Fibroblast of lung (primary cell): Measurements from ENCODE around the gene TAX1BP1. TPM values are rescaled to one million over a fixed set of nuclear protein-coding genes. Genes with fewer than 3 reads are reported as not detected.

Experiments used
- DNase-seq, 2 donors: peaks; one replicate each; pipeline versions ENCODE4 v3.0.0 to v3.0.0-alpha.2; 2010; ENCODE audit warnings: low read depth in 2 of 2
- H2AFZ ChIP-seq: 2 replicates; pipeline ENCODE4 v1.5.1; 2012; ENCODE audit warnings: low read length, control low read depth, inconsistent platforms
- H3K27ac ChIP-seq: 2 replicates; pipeline ENCODE4 v1.5.1; 2011; ENCODE audit warnings: low read length, control low read depth; ENCODE audit not compliant: insufficient read depth
- H3K27me3 ChIP-seq: 2 replicates; pipeline ENCODE4 v1.5.1; 2011; ENCODE audit warnings: mild to moderate bottlenecking, low read length; ENCODE audit not compliant: control insufficient read depth, insufficient read depth
- H3K36me3 ChIP-seq: 2 replicates; pipeline ENCODE4 v1.5.1; 2011; ENCODE audit warnings: low read length; ENCODE audit not compliant: control insufficient read depth, insufficient read depth
- H3K4me1 ChIP-seq: 2 replicates; pipeline ENCODE4 v1.5.1; 2011; ENCODE audit warnings: low read length; ENCODE audit not compliant: control insufficient read depth, insufficient read depth; ENCODE audit errors: extremely low read depth
- H3K4me2 ChIP-seq: 2 replicates; pipeline ENCODE4 v1.5.1; 2011; ENCODE audit warnings: low read length, control low read depth; ENCODE audit not compliant: insufficient read depth; ENCODE audit errors: extremely low read depth
- H3K4me3 ChIP-seq, 4 experiments: fragments of 200-600 bp in 1 of 4; sonication (generic) in 1 of 4; replicated peaks in 1 of 4; 2 replicates each; pipeline ENCODE4 v1.5.1; 2011 to 2016; ENCODE audit warnings: low read length in 4 of 4, low read depth in 3 of 4, mild to moderate bottlenecking in 3 of 4, control low read depth in 2 of 4, inconsistent platforms in 1 of 4, mixed read lengths in 1 of 4; ENCODE audit not compliant: insufficient read depth in 1 of 4; ENCODE audit errors: control extremely low read depth in 1 of 4
- H3K79me2 ChIP-seq: 2 replicates; pipeline ENCODE4 v1.5.1; 2012; ENCODE audit warnings: mild to moderate bottlenecking, low read length, inconsistent platforms; ENCODE audit not compliant: control insufficient read depth, insufficient read depth
- H3K9ac ChIP-seq: 2 replicates; pipeline ENCODE4 v1.5.1; 2011; ENCODE audit warnings: mild to moderate bottlenecking, low read length, control low read depth; ENCODE audit not compliant: insufficient read depth
- H3K9me3 ChIP-seq: 2 replicates; pipeline ENCODE4 v1.5.1; 2012; ENCODE audit warnings: low read depth, low read length; ENCODE audit not compliant: control insufficient read depth, insufficient read depth
- H4K20me1 ChIP-seq: 2 replicates; pipeline ENCODE4 v1.5.1; 2011; ENCODE audit warnings: low read length; ENCODE audit not compliant: control insufficient read depth, insufficient read depth; ENCODE audit errors: extremely low read depth
- EZH2 ChIP-seq: IDR thresholded peaks from 2 replicates; pipeline ENCODE4 v1.5.1; 2012; ENCODE audit warnings: low read length, control low read depth, mild to moderate bottlenecking; ENCODE audit errors: missing control alignments
- polyA plus RNA-seq, 2 donors: library from polyadenylated mRNA; depleted of rRNA in 1 of 2; stranded (reverse) in 1 of 2; unstranded in 1 of 2; fragments of >200 nt; gene quantifications; 2 replicates each; pipeline ENCODE4 v1.2.1, GENCODE V29; 2011 to 2012; ENCODE audit warnings: missing spikeins in 1 of 2
- total RNA-seq: library from RNA; depleted of rRNA; stranded (reverse); fragments of >200 nt; gene quantifications from 2 replicates; pipeline ENCODE4 v1.2.1, GENCODE V29; 2014
- TF ChIP-seq, protein P1 (sequence below), 2 donors: IDR thresholded peaks in 1 of 2; conservative IDR thresholded peaks in 1 of 2; 1 replicate in 1 of 2; 2 replicates in 1 of 2; pipeline ENCODE4 v1.5.1; 2011 to 2012; ENCODE audit warnings: low read length in 2 of 2, control low read depth in 1 of 2, inconsistent platforms in 1 of 2, low read depth in 1 of 2, mild to moderate bottlenecking in 1 of 2

Gene TAX1BP1
- total and polyA plus RNA-seq, 2 donors (not counting 1 experiment from before 2014, with no cell fraction given): 98.6 to 111 TPM

DNA sequence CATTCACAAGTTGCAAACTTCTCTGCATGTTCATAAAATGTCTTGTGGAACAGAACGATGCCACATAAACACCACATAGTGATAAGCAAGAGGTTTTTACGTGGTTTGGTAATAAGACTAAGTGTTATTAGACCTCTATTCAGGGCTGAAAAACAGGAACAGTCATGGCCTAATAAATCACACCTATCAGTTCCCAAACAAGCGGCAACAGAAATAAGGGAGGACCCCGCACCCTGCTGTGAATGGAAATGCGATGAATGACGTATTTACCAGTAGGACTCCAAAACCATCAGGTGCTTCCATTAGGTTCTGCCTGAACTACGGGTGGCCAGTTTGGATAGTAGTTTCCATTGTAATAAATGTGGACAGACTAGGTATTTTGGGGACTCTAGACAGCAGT is 129.1 kb downstream of the TAX1BP1 start:
- H3K27me3 ChIP-seq: no peaks in the 10 kb centered on the region
- no peaks in the 10 kb centered on the region for H4K20me1 ChIP-seq
- DNase-seq: no peak
- H3K4me2 ChIP-seq: no peak overlapping the region
- H3K9me3 ChIP-seq: no peaks in the 10 kb centered on the region
- H3K27ac ChIP-seq: no peak overlapping the region
- no peaks in the 10 kb centered on the region for H3K79me2 ChIP-seq
- H3K4me1 ChIP-seq: peaks cover 2% of the 10 kb centered on the region
- no peak overlapping the region for H2AFZ ChIP-seq
- no peak overlapping the region for H3K4me3 ChIP-seq
- no peaks in the 10 kb centered on the region for H3K36me3 ChIP-seq
- H3K9ac ChIP-seq: no peak overlapping the region
- TF ChIP-seq, protein P1, sequence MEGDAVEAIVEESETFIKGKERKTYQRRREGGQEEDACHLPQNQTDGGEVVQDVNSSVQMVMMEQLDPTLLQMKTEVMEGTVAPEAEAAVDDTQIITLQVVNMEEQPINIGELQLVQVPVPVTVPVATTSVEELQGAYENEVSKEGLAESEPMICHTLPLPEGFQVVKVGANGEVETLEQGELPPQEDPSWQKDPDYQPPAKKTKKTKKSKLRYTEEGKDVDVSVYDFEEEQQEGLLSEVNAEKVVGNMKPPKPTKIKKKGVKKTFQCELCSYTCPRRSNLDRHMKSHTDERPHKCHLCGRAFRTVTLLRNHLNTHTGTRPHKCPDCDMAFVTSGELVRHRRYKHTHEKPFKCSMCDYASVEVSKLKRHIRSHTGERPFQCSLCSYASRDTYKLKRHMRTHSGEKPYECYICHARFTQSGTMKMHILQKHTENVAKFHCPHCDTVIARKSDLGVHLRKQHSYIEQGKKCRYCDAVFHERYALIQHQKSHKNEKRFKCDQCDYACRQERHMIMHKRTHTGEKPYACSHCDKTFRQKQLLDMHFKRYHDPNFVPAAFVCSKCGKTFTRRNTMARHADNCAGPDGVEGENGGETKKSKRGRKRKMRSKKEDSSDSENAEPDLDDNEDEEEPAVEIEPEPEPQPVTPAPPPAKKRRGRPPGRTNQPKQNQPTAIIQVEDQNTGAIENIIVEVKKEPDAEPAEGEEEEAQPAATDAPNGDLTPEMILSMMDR (conservative IDR thresholded peaks at IDR 0.05 in 1 of 2, IDR thresholded peaks at IDR 0.05 in 1 of 2; ENCODE audit: low read depth in 1 of 2, low read length in 2 of 2): no peak
- TF ChIP-seq EZH2: no peak

DNA sequence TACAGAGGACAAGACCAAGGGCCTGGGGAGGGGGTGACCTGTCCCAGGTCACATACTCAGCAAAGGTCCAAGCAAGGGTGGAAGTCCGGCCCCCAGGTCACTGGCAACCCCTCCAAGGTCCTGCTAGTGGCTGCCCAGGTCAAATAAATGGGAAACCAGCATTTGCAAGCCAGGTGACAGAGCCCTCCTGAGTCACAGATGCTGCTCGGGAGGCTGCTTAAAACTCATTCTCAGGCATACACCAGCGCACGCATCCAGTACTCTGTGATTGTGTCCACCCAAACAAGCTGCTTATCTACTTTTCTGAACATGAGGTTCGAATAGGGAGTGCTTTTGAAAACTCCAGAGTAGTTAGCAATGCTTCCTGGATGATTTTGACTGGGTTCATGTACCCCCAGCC is 130.6 kb downstream of the TAX1BP1 start:
- no peaks in the 10 kb centered on the region for H4K20me1 ChIP-seq
- peaks cover 5% of the 10 kb centered on the region for H3K4me1 ChIP-seq
- H2AFZ ChIP-seq: no peak overlapping the region
- no peak for TF ChIP-seq EZH2
- TF ChIP-seq, protein P1 (conservative IDR thresholded peaks at IDR 0.05 in 1 of 2, IDR thresholded peaks at IDR 0.05 in 1 of 2; ENCODE audit: low read depth in 1 of 2, low read length in 2 of 2): no peak
- no peaks in the 10 kb centered on the region for H3K36me3 ChIP-seq
- no peak overlapping the region for H3K27ac ChIP-seq
- H3K9me3 ChIP-seq: no peaks in the 10 kb centered on the region
- no peaks in the 10 kb centered on the region for H3K27me3 ChIP-seq
- H3K4me2 ChIP-seq: no peak overlapping the region
- no peak overlapping the region for H3K4me3 ChIP-seq
- H3K9ac ChIP-seq: no peak overlapping the region
- no peak for DNase-seq
- no peaks in the 10 kb centered on the region for H3K79me2 ChIP-seq

DNA sequence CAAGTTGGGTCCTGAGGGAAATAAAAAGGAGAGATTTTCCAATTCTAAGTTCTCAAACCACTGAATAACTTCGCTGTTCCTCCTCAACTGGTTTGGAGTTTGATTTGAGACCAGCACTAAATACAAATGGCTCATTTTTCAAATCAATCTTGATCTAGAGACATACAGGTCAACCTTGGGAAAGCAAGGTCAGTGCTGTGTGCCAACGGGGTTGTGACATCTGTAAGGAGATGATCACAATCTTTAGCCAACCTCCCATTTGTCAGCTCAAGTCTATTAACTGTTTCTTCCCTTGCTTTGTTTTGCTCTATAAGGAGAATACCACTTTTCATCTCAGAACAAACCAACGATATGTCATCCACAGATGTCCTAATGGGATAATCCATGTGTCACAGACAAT is 131.1 kb downstream of the TAX1BP1 start:
- H4K20me1 ChIP-seq: no peaks in the 10 kb centered on the region
- H3K4me3 ChIP-seq: no peak overlapping the region
- no peak for TF ChIP-seq EZH2
- H3K9me3 ChIP-seq: no peaks in the 10 kb centered on the region
- no peaks in the 10 kb centered on the region for H3K79me2 ChIP-seq
- no peak overlapping the region for H3K4me2 ChIP-seq
- no peak overlapping the region for H2AFZ ChIP-seq
- peaks cover 5% of the 10 kb centered on the region for H3K4me1 ChIP-seq
- H3K36me3 ChIP-seq: no peaks in the 10 kb centered on the region
- no peak overlapping the region for H3K27ac ChIP-seq
- H3K9ac ChIP-seq: no peak overlapping the region
- no peaks in the 10 kb centered on the region for H3K27me3 ChIP-seq
- no peak for DNase-seq
